ENCODE data around the gene CFAP161.
"Not testable (repeated sequence)": the region's sequence is repeated elsewhere in the genome, so short reads cannot be mapped to it uniquely, and the experiment has no call there.

The CFAP161 gene

GRCh38 chr15:81107889-81108288, 26.2 kb upstream of the CFAP161 start:
- DNase-seq (ENCODE audit: low read depth in 2 of 2), result no peak

GRCh38 chr15:81108427-81108826, 25.6 kb upstream of the CFAP161 start:
- DNase-seq (ENCODE audit: low read depth in 2 of 2), result no peak

GRCh38 chr15:81111018-81111417, 23.1 kb upstream of the CFAP161 start:
- DNase-seq (ENCODE audit: low read depth in 2 of 2), result no peak

- DNase-seq (ENCODE audit: low read depth in 2 of 2), result no peak
These were observed 22.3 kb upstream of the CFAP161 start for GRCh38 chr15:81111510-81112470.

- DNase-seq (ENCODE audit: low read depth in 2 of 2), result no peak
These were observed 20.8 kb upstream of the CFAP161 start for GRCh38 chr15:81113204-81113657.

GRCh38 chr15:81113861-81114291, 20.2 kb upstream of the CFAP161 start:
- DNase-seq (ENCODE audit: low read depth in 2 of 2), result no peak

- DNase-seq (ENCODE audit: low read depth in 2 of 2), result no peak
These were observed 18.8 kb upstream of the CFAP161 start for GRCh38 chr15:81115054-81115939.

GRCh38 chr15:81117136-81117535, 16.9 kb upstream of the CFAP161 start:
- DNase-seq (ENCODE audit: low read depth in 2 of 2), result no peak

- no peak for DNase-seq (ENCODE audit: low read depth in 2 of 2)
These were observed 16.5 kb upstream of the CFAP161 start for GRCh38 chr15:81117581-81117980.

GRCh38 chr15:81118361-81118760, 15.7 kb upstream of the CFAP161 start:
- DNase-seq (ENCODE audit: low read depth in 2 of 2), result no peak

- no peak for DNase-seq (ENCODE audit: low read depth in 2 of 2)
These were observed 14.0 kb upstream of the CFAP161 start for GRCh38 chr15:81120069-81120468.

- DNase-seq (ENCODE audit: low read depth in 2 of 2), result no peak
These were observed 7.2 kb upstream of the CFAP161 start for GRCh38 chr15:81126892-81127291.

GRCh38 chr15:81141478-81141877, 7.4 kb downstream of the CFAP161 start:
- DNase-seq (ENCODE audit: low read depth in 2 of 2), result not testable (repeated sequence)

- DNase-seq (ENCODE audit: low read depth in 2 of 2), result no peak
These were observed 11.9 kb downstream of the CFAP161 start for GRCh38 chr15:81146006-81146405.

GRCh38 chr15:81146466-81146865, 12.4 kb downstream of the CFAP161 start:
- DNase-seq (ENCODE audit: low read depth in 2 of 2), result no peak

GRCh38 chr15:81151389-81151788, 17.3 kb downstream of the CFAP161 start:
- DNase-seq (ENCODE audit: low read depth in 2 of 2), result no peak

GRCh38 chr15:81152339-81152738, 18.3 kb downstream of the CFAP161 start:
- no peak for DNase-seq (ENCODE audit: low read depth in 2 of 2)

- DNase-seq (ENCODE audit: low read depth in 2 of 2), result no peak
These were observed 18.7 kb downstream of the CFAP161 start for GRCh38 chr15:81152799-81153198.

GRCh38 chr15:81155375-81156218, 21.5 kb downstream of the CFAP161 start:
- no peak for DNase-seq (ENCODE audit: low read depth in 2 of 2)

- no peak for DNase-seq (ENCODE audit: low read depth in 2 of 2)
These were observed 22.3 kb downstream of the CFAP161 start for GRCh38 chr15:81156324-81156723.

GRCh38 chr15:81157195-81157938, 23.3 kb downstream of the CFAP161 start:
- DNase-seq (ENCODE audit: low read depth in 2 of 2), result no peak
